NCI-H69 (cell line): ENCODE measurements around the gene TIAM1.

Source experiments
- DNase-seq: peaks from one replicate; lab custom pipeline; 2025; lab: John Stamatoyannopoulos, UW

TIAM1 gene

DNA sequence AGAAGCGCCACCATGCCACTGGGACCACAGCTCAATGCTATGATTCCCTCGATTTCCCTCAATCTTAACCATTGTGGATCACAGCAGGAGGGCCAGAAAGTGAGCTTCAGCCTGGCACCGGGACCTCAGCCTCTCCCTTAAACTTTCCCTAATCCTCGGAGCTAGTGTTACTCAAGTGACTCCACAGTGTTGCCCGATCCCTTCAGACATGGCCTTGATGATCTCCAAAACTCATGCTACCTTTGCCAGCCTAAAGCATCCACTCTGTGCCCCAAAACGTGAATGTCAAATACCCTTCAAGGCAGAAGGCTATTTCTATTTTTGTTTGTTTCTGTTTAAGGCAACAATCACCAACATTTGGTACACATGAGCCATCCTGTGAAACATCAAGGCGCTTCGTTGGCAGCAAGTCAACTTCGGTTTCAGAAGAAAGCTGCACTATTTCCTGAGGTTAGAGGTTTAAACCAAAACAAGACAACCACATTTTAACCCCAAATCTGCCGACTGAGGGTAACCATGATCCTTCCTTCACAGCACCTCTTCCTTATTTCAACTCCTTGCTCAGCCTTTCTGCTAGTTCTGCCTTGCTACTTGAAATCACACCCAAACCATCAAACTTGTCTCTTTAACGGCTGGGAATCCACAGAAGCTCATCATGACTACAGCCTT is 211.4 kb downstream of the TIAM1 start:
- DNase-seq = no peak

DNA sequence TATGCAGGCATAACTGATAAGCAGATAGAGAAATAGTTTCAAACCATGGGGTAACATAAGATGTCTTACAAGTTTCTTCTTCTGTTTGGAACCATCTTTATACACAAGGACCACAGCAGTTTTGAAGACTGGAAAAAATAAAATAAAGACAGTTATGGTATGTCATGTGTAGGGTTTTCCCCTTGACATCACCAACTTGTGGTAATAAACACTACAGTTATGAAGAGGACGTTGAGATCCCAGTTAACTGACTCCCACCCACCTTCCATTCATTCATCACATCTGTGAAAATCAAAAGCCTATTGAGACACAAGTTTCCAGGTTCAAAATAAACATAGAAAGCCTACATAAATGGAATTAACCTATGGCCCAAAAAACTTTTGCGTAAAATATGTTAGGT is 213.2 kb downstream of the TIAM1 start:
- DNase-seq = no peak

GRCh38 chr21:31128234-31128633 is 215.8 kb downstream of the TIAM1 start:
- DNase-seq = no peak

GRCh38 chr21:31124010-31124409 is 220.1 kb downstream of the TIAM1 start:
- no peak for DNase-seq

GRCh38 chr21:31119199-31119598 is 224.9 kb downstream of the TIAM1 start:
- DNase-seq = no peak

DNA sequence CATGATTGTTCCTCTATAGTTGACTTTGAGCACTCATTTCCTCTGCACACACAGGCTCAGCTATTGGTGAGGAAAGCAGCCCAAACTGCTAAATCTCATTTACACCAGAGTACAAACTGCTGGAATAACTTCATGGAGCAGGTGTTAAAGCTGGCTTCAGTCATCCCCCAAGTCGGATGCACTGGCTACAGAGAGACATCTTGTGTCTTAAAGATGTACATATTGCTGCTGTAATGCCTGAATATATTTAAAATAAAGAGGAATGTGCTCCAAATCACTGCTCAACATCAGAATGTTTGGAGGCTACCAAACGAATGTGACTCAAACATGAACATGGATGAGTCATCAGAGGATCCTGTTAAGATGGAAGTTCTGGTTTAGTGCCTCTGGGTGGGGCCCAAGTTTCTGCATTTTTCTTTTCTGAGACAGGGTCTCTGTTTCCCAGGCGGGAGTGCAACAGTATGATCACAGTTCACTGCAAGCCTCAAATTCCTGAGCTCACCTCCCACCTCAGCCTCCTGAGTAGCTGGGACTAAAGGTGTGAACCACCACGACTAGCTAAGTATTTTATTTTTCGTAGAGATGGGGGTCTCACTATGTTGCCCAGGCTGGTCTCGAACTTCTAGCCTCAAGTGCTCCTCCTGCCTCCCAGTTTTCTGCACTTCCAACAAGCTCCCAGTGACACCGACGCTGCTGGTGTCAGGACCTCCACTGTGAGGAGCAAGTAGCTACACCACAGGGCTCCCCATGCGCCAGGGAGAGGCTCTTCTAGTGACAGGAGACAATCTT is 226.7 kb downstream of the TIAM1 start:
- DNase-seq = no peak

DNA sequence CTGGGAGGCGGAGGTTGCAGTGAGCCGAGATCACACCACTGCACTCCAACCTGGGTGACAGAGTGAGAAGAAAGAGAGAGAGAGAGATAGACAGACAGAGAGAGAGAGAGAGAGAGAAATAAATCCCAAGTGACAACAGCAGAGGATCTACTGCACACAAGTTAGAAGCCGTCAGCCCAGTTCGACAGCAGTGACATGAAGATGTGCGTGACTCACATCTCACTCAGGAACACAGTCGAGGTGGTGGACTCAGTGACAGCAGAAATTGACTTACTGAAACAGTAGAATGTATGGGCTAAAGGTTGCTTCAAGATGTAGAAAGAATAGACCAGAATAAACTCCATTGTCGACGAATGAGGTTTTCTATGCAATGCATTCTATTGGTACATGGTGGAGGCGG is 228.8 kb downstream of the TIAM1 start:
- DNase-seq = no peak

GRCh38 chr21:31111093-31111492 is 233.0 kb downstream of the TIAM1 start:
- DNase-seq = no peak

DNA sequence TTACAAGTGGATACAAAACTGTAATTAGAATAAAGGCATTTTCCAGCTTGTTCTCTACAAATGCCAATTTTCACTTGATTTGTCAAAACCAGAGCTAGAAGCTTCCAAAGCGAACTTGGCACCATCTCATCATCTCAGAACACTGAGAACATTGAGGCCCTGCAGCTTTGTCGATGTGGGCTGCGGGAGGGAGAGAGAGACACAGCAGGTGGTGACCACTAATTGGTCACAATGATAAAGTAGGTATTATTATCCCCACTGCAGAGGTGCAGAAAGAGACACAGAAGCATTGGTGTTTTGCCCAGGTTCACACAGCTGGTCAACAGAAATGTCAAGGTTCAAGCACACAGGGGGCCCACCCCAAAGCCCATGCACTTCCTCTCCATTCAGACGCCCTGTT is 233.6 kb downstream of the TIAM1 start:
- peak; percentile 62 for DNase-seq

- DNase-seq = no peak
Observed at GRCh38 chr21:31107871-31108270, 236.2 kb downstream of the TIAM1 start.

DNA sequence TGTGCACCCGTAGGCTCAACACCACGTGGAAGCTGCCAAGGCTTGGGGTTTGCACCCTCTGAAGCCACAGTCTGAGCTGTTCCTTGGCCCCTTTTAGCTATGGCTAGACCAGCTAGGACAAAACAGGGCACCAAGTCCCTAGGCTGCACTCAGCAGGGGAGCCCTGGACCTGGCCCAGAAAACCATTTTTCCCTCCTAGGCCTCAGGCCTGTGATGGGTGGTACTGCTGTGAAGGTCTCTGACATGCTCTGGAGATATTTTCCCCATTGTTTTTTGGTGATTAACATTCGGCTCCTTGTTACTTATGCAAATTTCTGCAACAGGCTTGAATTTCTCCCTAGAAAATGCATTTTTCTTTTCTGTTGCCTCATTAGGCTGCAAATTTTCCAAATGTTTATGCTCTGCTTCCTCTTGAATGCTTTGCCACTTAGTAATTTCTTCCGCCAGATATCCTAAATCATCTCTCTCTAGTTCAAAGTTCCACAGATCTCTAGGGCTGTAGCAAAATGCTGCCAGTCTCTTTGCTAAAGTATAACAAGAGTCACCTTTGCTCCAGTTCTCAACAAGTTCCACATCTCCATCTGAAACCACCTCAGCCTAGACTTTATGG is 236.8 kb downstream of the TIAM1 start:
- no peak for DNase-seq

GRCh38 chr21:31103571-31104265 is 240.3 kb downstream of the TIAM1 start:
- DNase-seq = no peak

DNA sequence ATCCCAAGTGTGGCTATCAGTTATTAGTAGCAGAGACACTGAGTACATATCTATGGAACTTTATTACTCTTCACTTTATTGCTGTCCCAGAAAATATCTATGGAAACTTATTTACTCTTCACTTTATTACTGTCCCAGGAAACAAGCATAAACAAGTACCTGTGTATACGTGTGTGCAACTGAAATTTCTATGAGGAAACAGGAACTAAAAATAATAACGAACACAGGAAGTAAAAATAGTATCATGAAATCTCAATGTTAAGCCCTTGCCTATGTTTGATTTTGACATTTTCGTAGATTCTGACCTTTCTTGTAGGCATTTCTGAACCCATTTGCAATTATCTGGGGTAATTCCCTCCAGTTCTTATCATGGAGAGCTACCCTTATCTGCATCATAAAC is 240.9 kb downstream of the TIAM1 start:
- no peak for DNase-seq

DNA sequence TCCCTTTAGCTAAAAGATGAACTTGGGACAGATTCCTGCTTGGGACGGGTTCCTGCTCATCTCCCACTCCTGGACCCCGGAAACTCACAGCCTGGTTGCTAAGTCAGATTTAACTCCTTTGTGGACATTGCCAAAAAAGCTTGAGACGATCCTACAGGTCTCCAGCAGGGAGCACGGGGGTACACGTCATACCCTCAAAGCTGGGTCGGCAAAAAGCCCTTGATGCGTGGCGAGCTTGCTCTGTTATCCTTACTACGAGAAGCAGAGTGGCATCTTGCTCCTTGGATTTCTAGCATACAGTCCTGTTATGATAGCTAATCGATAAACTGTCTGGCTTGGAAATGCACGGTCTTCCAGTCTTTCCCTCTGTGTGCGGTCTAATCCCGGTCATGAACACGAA is 244.9 kb downstream of the TIAM1 start:
- DNase-seq = no peak

GRCh38 chr21:31098576-31099005 is 245.5 kb downstream of the TIAM1 start:
- peak; percentile 72 for DNase-seq

GRCh38 chr21:31092832-31093625 is 251.0 kb downstream of the TIAM1 start:
- no peak for DNase-seq

GRCh38 chr21:31090376-31090775 is 253.7 kb downstream of the TIAM1 start:
- no peak for DNase-seq

GRCh38 chr21:31088474-31088751 is 255.6 kb downstream of the TIAM1 start:
- DNase-seq = no peak

DNA sequence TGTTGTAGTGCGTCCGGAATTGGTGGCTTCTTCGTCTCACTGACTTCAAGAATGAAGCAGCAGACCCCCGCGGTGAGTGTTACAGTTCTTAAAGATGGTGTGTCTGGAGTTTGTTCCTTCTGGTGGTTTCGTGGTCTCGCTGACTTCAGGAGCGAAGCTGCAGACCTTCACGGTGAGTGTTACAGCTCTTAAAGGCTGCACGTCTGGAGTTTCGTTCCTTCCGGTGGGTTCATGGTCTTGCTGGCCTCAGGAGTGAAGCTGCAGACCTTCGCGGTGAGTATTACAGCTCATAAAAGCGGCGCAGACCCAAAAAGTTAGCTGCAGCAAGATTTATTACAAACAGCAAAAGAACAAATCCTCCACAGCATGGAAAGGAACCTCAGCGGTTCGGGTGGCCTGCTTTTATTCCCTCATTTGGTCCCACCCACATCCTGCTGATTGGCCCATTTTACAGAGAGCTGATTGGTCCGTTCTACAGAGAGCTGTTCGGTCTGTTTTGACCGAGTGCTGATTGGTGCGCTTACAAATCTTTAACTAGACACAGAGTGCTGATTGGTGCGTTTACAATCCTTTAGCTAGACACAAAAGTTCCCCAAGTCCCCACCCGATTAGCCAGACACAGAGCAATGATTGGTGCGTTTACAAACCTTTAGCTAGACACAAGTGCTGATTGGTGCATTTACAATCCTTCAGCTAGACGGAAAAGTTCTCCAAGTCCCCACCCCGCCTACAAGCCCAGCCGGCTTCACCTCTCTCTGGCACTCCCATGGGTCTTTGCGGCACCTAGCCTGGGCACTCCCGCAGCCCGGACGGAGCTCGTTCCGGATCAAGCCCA is 256.2 kb downstream of the TIAM1 start:
- DNase-seq = no peak

DNA sequence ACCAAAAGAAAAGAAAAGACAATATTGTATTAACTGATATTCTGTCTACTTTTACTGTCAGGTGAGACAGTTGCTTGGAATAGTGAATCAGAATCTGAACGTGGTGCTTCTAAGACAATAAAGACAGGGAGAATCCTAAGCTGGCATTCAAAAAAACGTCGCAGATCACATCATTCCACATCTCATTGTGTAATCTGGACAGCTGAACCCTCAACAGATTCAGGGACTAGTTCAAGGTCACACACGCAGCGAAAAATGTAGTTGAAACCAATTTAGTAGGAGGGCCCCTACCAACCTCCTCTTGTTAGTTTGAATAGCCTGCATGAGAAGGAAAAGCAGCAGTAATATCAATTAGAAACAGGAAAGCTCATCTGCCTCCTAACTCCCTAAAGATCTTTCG is 259.4 kb downstream of the TIAM1 start:
- no peak for DNase-seq

DNA sequence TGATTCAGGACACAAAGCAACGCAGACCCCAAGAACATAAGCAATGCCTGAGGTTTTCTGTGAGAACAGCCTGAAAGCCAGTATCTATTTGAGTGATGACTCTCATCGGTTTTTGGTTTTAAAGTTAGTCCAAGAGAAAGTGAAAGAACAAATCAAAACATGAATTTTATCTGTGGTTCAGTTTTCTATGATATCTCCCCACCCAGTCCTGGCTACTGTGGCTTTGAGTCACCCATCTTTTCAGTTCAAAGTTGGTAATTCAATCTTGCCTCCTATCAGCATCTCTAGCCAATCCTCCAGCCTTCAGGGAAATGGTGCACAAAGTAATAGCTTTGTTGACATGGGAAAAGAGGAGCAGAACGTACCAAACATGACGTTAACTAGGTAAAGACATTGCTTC is 265.3 kb downstream of the TIAM1 start:
- DNase-seq = no peak
